Kidney epithelial cell (primary cell): ENCODE data around the gene GRM8. TPM values are rescaled to one million over a fixed set of nuclear protein-coding genes. Genes with fewer than 3 reads are reported as not detected.

Experiments used
- DNase-seq: peaks from one replicate; pipeline ENCODE4 v3.0.0-alpha.2; 2010; ENCODE audit warnings: low read depth
- H3K27me3 ChIP-seq: 2 replicates; pipeline ENCODE4 v1.6.0; 2011; ENCODE audit warnings: low read length; ENCODE audit not compliant: control insufficient read depth, insufficient read depth
- H3K36me3 ChIP-seq: 2 replicates; pipeline ENCODE4 v1.5.1; 2011; ENCODE audit warnings: low read length; ENCODE audit not compliant: control insufficient read depth, insufficient read depth
- H3K4me3 ChIP-seq: 2 replicates; pipeline ENCODE4 v1.5.1; 2011; ENCODE audit warnings: low read depth, mild to moderate bottlenecking, control low read depth, low read length
- CTCF ChIP-seq: IDR thresholded peaks from 2 replicates; pipeline ENCODE4 v1.5.1; 2011; ENCODE audit warnings: mild to moderate bottlenecking, moderate library complexity, low read length, control low read depth, inconsistent platforms; ENCODE audit not compliant: insufficient read depth, poor library complexity, severe bottlenecking
- total RNA-seq: library from RNA; depleted of rRNA; stranded (reverse); fragments of >200 nt; gene quantifications from 2 replicates; pipeline ENCODE4 v1.2.3, GENCODE V29; 2015

The GRM8 gene
- total RNA-seq, 1 donor from 2014 or later, result 0.17 TPM

DNA sequence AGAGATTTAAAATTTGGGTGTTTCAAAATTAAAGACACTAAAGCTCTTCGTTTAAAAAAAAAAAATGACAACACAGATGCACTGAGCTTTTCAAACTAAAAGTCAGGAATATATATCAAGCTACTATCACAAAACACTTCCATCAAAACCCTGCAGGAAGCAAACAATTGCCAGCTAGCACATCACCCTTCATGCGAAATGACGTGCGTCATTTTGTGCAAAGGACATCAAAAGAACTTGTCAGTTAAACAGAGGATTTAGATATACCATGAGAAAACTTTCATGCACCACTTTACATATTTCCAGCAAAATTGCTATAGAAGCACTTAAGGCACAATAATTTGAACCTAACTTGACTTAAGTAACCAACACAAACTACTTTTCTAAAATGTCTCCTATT lies 264.7 kb downstream of the GRM8 start:
- no peak for TF ChIP-seq CTCF
- no peak overlapping the region for H3K4me3 ChIP-seq
- no peaks in the 10 kb centered on the region for H3K36me3 ChIP-seq
- H3K27me3 ChIP-seq, result no peaks in the 10 kb centered on the region
- no peak for DNase-seq

DNA sequence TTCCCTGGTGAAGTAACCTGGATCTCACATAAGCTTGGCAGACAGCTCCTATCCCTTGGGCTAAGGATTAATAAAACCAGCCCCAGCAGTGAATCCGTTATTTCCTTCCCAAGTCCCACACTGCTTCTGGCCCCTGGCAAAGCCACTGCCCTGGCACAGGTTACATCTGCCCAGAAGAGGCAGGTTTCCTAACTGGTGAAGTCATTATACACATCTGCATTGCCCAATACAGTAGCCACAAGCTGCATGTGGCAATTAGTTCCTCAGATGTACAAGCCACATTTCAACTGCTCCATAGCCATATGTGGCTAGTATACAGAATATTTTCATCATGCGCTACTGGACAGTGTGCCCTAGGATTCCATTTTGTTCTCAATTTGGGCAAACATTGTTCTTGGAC lies 273.0 kb downstream of the GRM8 start:
- Histone ChIP-seq H3K4me3 (no peak overlapping the region), H3K27me3 (no peaks in the 10 kb centered on the region), H3K36me3 (no peaks in the 10 kb centered on the region)
- DNase-seq, result no peak
- TF ChIP-seq CTCF, result no peak

GRCh38 chr7:126978865-126979264 lies 273.9 kb downstream of the GRM8 start:
- Histone ChIP-seq H3K36me3 (no peaks in the 10 kb centered on the region), H3K4me3 (no peak overlapping the region), H3K27me3 (no peaks in the 10 kb centered on the region)
- TF ChIP-seq CTCF, result no peak
- DNase-seq, result no peak

DNA sequence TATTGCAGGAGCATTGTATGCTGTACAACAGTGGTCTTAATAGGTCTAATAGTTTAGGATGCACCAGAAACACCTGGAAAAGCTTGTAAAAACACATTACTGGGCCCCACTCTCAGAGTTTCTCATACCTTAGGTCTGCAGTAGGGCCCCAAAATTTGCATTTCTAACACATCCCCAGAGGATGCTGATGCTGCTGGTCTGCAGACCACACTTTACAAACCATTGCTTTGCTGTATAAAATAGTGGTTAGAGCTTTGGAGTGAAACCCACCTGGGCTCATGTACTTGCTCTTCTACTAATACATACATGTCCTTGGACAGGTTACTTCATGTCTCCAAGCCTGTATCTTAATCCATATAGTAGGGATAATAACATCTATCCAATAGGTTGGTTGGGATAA lies 279.7 kb downstream of the GRM8 start:
- no peak for TF ChIP-seq CTCF
- H3K4me3 ChIP-seq, result no peak overlapping the region
- no peaks in the 10 kb centered on the region for H3K36me3 ChIP-seq
- no peak for DNase-seq
- no peaks in the 10 kb centered on the region for H3K27me3 ChIP-seq

GRCh38 chr7:126972571-126972970 lies 280.2 kb downstream of the GRM8 start:
- Histone ChIP-seq H3K4me3 (no peak overlapping the region), H3K27me3 (no peaks in the 10 kb centered on the region), H3K36me3 (no peaks in the 10 kb centered on the region)
- TF ChIP-seq CTCF, result no peak
- no peak for DNase-seq

DNA sequence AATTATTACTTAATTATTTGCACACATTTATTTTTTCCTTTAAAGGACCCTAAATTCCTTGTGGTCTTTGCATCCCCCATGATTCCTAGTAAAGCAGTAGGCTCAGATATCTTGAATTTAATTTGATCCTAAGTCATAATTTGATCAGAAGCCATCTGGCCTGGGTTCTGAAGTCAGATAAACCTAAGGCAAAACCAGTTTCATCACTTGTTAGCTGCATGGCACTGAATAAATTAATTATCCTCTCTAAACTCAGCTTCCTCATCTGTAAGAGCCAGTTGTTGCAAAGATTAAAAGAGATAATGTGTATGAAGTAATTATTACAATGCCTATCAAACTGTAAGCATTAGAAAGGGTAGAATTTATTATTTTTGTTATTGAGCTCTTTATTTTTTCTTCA lies 293.1 kb downstream of the GRM8 start:
- no peaks in the 10 kb centered on the region for H3K36me3 ChIP-seq
- H3K4me3 ChIP-seq, result no peak overlapping the region
- no peaks in the 10 kb centered on the region for H3K27me3 ChIP-seq
- TF ChIP-seq CTCF, result no peak
- DNase-seq, result no peak
